NCI-H1417 treated with DMSO at 0.1 percent for 48 hours (cell line): Measurements from ENCODE around the gene ABCA2.

Experiments used
- DNase-seq: peaks from one replicate; lab custom pipeline; 2025; lab: John Stamatoyannopoulos, UW

ABCA2 gene

DNA sequence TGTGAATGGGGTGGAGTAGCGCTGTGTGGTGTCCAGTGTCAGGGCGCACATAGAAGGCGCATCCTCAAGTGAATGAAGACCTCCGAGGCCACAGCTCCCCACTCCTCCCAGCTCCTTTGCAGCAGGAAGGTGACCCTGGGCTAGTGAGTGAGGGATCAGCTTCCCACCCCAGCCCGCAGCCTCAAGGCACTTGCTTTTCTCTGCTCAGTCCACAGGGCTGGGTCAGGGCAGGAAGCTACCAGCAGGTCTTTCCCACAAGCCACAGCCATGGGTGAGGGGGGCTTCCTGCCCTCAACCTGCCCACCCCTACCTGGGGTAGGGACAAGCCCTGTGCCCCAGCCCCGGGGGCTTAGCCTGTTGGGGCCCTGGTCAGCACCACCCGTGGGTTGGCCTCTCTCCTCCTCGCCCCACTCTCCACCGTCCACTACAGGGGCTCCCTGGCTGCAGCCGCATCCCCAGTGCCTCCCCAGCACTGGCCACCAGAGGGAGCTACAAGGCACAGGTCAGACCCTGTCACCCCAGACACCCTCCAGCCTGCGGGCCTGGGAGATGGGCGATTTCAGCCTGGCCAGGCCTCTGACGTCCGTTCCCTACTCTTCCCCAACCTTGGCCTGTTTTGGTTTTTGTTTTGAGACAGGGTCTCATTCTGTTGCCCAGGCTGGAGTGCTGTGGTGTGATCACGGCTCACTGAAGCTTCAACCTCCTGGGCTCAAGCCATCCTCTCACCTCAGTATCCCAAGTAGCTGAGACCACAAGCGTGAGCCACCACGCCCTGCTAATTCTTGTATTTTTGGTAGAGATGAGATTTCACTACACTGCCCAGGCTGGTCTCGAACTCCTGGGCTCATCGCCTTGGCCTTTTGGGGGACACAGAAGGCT lies 1.3 kb upstream of the ABCA2 start:
- DNase-seq, result no peak

DNA sequence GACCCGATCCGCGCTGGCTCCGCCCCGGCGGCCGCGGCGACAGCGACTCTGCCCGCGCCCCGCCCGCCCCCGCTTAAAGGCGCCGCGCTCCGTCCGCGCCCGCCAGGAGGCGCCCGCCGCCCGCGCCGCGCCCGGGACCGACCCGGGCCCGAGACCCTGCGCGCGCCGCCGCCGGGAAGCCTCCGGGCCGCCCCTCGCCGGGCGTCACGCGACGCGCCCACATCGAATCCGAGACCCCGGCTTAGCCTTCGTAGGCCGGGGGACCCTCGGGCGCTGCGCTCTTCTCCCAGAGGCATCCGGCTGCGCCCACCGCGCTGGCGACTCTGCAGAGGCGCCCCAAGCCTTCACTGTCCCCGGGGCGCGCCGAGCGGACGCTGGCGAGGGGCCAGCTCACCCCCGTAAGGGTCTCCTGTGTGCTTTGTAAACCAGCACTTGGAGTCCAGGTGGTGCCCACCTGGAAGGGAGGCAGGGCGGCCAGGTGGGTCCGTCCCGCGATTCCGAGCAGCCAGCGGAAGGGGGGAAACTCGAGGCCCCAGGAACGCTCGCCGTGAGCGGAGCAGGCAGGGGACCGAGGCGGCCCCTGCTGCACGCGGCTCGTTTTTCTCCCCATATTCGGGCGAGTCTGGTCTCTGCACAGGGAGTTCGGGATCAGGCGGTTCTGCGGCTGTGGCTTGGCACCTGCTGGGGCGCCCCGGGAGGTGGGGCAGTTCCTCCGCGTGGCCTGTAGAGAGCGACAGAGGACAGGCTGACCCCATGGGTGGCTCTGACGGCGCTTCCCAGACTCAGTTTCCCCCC lies 423 bp upstream of the ABCA2 start:
- no peak for DNase-seq

DNA sequence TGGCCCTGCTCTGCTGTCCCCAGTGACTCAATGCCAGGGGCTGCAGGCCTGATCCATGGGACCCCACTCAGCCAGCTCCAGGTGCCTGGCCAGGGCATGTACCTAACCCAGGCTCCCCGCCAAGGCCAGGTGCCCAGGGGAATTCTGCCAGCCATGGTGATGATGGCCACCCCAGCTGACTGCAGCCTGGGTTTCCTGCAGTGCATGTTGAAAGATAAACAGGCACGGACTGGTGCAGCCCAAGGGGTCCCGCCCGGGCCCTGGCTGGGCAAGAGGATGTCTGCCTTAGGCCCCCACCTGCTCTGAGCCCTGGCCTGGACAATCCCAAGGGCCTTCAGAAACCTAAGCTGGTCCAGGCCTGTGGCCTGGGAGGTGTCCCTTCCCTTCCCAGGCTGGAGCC lies 1.2 kb downstream of the ABCA2 start:
- no peak for DNase-seq

DNA sequence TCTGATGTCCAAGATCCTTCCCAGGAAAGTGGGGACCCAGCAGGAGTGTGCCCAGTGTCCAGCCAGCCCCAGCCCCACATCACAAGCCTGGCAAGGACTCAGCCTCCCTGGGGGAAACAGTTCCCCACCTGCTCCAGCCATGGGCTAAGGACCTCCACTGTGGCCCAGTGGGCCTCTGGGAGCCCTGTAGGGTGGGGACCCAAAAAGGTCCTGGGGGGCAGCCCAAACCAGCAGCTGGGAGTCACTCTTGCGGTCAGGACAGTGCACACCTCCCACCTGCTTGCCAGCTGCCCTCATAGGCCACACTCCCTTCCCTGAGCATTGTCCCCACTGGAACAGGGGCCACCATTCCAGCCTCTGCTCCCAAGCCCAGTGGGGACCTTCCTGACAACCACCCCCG lies 1.7 kb downstream of the ABCA2 start:
- DNase-seq, result no peak

DNA sequence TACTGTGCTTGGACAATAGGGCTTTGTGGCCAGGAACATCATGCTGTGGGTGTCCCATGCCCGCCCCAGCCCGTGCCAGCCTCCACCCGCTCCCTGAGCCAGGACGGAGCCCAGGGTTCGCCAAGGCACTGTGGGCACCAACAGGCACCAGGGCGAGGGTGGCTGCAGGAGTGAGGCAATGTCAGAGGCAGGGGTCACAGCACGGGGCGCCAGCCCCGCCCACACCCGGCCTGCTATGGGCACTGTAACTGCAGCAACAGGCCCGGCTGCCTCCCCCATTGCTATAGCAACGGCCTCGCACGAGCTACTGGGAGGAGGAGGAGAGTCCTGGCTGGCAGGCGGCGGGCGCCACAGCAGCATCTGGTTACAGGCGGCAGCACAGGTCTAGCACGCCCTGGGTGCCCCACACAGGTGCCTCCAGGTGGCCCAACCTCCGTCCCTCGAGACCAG lies 2.5 kb downstream of the ABCA2 start:
- DNase-seq, result peak; percentile 81

DNA sequence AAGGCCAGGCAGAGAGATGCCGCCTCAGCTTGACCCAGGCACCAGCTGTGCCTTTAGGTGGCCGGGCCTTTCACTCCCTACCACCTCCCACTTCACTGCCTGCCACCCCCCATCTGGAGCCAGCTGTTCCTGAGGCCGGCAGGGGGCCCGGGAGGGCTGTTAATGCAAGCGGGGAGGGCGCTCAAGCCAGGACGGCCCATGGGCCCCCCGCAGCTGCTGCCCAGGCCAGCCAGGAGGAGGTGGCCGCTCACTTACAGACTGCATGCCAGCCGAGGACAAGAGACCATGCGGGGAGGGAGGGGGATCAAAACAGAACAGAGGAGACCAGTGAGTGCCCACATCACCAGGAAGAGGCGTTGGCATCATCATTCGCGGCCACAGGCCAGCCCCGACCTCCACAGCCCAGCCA lies 4.5 kb downstream of the ABCA2 start:
- no peak for DNase-seq

DNA sequence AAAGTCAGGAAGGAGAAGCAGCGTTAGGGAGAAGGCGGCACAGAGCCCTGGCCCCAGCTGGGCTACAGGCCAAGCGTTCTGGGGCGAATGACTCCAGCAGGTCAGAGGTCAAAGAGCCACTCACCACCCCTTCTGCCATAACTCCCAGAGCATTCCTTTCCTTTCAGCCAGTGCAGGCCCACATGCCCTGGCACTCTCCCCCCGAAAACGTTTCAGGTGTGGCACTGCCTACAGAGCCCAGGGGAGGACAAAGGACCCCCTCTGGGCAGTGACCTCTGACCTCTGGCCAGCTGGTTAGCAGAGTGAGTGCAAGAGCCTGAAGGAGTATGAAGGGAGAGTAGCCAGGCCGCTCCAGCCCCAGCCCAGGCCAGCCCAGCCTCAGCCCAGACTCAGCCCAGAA lies 4.9 kb downstream of the ABCA2 start:
- DNase-seq, result no peak

DNA sequence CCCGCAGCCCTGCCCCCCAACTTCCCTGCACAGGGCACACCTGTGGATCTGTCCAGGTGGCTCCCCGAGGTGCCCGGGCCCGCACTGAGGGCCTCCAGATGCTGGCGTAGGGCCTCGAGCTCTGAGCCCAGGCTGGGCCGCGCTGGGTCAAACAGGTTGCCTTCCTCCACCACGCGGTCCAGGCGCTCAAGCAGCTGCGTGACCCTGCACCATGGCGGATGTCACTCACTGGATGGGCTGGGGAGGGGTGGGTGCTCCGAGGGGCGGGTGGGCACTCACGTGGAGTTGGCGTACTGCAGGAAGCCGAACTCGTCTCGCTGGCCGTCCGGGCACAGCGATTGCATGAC lies 5.4 kb downstream of the ABCA2 start:
- no peak for DNase-seq

DNA sequence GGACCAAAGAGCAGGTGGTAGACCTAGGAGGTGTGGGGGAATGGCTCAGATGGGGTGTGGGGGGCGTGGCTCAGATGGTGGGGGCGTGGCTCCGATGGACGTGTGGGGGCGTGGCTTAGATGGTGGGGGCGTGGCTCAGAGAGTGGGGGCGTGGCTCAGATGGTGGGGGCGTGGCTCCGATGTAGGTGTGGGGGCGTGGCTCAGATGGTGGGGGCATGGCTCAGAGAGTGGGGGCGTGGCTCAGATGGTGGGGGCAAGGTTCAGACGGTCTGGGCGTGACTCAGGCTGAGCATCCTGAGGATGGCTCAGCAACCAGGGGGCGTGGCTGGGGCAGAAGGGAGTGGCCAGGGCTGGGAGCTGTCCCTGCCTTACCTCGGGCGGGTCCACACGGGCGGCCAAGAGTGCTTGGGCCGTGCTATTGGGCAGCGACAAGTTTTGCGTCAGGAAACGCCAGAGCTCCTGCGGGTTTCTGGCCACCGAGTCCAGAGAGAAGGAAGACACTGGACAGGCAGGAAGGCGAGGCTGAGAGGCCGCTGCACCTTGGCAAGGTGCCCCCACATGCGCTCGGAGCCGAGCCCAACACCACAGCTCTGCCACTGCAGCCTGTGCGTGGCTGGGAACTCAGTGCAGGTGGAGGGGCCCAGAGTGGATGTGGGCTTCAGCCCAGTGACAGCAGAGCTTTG lies 5.9 kb downstream of the ABCA2 start:
- DNase-seq, result no peak

DNA sequence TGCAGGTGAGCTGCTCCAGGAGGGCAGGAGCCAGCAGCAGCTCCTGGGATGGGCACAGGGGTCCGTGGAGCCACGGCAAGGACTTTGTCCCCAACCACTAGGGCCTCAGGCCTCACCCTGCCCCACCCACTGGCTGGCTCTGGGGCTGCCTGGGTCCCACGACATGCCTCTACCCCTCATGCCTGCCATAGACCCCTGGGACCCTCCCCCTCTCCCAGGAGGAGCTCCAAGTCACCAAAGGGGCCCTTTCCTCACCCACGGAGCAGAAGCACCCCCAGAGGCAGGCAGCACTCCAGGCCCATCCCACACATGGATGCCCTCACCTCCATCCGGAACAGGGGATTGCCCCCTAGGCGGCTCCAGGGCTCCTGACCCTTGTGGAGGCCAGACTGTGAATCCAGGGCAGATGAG lies 6.5 kb downstream of the ABCA2 start:
- DNase-seq, result no peak

DNA sequence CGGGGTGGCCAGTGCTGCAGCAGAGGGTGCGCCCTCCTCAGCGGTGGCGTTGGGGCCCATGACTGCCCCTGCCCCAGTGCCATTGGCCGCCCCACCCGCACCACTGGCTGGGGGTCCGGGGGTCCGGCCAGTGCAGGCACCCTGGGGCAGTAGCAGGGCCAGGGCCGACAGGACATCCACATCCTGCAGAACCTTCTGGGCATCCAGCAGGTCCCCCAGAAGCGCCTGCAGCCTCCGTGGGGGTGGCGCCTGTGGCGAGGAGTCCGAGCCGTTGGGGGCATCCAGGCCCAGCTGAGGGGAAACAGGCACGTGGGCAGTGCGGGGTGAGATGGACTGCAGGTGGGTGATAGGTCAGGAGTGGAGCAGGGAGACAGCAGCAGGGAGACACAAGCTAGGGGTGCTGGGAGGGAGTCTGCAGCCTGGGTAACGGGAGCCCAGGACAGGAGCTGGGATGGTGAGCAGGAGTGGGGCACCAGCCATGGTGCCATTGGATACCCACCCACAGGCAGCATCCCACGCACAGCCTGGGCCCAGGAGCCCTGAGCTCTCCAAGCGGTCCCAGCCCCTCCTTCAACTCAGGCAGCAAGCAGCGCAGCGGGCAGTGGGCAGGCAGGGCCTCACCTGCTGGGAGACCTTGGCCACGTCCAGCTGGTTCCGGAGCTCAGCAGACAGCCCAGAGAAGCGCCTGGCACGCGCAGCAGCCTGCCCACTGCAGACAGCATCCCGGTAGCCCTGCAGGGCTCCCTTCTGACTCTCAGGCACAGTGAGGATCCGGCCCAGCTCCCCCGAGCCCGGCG lies 7.1 kb downstream of the ABCA2 start:
- no peak for DNase-seq

DNA sequence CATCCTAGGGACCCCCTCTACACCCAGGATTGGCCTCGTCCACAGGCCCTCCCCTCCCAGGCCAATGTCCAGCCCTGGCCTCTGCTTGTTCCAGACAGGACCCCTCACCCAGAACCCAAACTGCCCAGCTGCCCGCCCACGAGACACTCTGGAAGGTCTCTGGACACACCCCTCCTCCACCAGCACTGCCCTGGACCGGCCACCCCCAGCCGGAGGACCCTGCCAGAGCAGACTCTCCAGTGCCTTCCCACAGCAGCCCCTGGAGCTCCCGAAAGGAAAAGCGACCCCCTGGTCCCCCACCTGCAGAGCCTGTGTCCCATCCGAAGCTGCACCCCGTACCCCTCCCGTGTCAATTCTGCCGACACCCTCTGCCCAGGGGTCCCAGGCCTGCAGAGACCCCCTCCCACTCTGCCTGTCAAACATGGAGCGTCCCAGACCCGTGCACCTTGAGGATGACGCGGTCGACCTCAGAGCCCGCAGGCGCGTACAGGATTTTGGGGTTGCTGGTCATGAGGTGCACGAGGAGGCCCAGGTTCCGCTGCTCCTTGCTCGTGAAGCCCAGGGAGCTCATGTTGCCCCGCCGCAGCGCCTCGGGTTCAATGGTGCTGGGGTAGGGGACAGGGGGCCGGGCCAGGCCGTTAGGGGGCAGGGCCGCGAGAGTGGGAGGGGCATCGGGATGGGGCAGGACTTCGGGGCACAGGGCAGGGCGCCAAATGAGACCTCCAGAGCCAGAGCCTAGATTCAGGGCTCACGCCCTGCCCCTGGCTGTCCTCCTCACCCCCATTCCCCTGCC lies 8.0 kb downstream of the ABCA2 start:
- DNase-seq, result no peak

DNA sequence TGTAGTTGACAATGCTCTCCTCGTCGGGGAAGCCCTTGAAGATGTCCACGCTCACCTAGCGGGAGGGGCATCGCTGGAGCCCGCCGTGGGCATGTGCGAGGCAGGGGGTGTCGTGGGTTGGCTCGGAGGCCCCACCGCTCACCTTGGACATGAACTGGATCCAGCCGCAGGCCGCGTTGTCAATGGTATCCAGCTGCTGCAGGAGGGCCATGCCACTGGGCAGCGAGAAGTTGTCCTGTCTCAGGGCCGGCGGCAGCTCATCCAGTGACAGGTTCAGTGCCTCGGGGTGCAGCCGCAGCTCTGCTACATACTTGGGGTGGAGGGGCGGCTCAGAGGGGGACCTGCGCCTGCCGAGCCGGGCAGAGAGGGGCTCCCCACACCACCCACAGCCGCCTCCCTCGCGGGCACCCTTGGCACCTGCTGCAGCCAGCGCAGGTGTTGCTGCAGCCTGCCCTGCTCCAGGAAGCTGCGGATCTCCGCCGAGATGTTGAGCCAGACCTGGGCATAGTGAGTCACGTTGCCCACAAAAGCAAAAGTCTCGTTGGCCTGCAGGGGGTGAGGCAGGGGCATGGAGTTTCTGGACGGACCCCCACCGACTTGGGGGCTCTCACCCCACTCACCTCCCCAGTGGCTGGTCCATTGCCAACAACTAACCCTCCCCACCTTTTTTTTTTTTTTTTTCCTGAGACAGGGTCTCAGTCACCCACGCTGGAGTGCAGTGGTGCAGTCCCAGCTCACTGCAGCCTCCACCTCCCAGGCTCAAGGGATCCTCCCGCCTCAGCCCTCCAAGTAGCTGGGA lies 9.1 kb downstream of the ABCA2 start:
- DNase-seq, result no peak

DNA sequence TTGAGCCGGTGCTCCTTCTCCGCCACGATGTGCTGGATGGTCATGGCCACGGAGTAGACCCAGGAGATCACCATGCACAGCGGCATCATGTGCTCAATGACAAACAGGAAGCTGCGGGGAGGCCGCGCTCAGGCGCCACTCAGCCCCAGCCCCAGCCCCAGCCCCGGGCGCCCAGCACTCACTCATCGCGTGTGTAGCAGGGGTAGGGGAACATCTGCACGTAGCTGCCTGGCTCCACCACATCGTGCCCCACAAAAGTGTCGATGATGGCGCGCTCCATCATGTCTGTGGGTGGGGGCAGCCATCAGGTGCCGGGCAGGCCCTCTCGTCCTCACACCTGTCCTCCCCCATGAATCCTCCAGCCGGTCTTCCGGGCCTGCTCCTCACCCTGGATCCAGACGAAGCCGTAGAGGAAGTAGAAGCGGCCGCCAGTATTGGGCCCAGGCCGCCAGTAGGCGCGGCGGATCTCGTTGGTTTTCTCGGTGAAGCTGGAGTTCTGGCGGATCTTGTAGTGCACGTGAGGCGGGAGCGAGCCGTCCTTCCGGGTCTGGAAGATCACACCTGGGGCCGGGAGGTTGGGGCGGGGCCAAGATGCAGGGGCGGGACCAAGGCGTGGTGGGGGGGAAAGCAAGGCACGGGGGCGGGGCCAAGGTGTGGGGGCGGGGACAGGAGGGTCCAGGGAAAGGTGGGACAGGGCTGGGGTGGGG lies 10.1 kb downstream of the ABCA2 start:
- DNase-seq, result no peak

DNA sequence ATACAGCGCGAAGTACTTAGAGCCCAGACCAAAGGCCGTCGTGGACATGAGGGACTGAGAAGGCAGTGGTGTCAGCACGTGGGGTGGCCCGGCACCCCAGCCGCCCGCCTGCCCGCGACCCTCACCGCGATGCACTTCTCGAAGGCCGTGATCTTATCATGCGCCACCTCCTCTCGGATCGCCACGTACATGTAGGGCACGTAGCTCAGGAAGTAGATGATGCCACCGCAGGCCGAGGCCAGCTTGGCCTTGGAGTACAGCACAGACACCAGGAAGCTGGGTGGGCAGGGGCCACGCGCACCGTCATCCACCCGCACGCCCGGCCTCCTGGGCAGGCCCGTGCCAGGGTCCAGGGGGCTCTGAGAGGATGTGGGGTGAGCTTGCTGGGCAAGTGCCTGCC lies 11.0 kb downstream of the ABCA2 start:
- no peak for DNase-seq

DNA sequence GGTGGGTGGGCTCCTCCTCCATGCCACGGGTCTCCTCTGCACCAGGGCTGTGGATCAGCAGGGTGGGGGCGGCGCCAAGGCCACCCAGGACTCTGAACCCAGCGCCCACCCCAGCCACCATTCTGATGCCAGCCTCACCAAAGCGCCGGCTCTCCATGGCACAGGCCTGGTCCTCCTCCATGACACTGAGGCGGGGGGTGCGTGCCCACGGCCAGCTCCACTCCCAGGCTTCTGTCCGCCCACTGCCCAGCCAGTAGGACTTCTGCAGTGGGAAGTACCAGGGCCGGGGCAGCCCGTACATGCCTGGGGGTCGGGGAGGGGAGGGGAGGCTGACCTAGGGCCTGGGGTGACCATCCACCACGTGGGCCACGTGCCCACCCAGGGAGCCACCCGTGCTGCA lies 11.6 kb downstream of the ABCA2 start:
- DNase-seq, result no peak

DNA sequence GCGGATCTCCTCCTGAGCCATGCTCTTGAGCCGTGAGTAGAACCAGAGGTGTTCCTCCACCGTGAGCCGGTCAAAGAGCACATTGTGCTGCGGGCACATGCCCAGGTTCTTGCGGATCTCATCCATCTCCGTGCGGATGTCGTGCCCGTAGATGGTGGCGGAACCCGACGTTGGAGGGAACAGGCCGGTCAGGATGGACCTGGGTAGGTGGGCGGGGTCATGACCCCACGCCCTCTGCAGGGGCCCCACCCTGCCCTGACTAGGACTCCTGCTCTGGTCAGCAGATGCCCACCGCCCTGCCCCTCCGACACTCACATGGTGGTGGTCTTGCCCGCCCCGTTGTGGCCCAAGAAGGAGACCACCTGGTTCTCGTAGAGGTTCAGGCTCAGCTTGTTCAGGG lies 12.1 kb downstream of the ABCA2 start:
- no peak for DNase-seq

DNA sequence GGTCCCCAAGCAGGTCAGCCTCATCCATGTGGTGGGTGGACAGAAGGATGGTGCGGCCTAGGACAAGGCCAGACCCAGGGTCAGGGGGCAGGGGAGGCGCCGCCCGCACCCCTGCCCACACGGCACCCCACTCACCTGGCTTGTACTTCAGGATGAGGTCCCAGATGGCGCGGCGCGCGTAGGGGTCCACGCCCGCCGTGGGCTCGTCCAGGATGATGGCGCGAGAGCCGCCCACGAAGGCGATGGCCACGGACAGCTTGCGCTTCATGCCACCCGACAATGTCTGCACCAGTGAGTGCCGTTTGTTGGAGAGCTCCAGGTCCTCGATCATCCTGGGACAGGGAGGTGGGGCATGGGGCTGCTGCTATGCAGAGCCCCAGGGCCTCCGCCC lies 12.5 kb downstream of the ABCA2 start:
- DNase-seq, result no peak

DNA sequence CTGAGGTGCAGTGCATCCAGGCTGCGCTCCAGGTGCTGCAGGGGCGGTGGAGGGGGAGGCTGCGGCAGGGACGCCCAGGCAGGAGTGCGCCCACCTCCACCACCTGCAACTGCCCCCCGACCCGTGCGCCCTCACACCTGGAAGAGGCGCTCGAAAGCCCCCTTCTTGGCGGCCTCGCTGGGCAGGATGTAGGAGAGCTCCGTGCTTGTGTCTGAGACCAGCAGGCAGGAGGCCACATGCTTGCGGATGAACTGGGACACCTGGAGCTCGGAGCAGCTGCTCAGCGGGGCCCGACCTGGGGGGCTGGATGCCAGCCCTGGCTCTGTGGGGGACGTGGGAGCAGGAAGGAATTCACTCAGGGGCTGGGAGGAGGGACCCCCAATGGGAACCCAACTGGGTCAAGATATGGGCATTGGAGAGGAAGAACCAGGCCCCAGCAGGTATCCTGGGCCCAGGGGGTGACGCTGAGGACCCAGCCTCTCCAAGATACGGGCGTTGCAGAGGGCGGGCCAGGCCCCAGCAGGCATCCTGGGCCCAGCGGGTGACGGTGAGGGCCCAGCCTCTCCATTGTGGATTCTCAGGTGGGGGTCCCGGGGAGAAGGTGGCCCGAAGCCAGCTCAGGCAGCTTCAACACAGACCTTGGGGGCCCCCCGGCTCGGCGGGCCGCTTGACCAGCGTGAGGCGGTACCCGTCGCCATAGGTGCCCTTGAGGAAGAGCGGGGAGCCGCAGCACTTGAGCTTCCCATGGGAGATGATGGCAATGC lies 13.1 kb downstream of the ABCA2 start:
- DNase-seq, result no peak
